NOMO-1 treated with dmso at 0.1 percent for 144 hours (cell line): Measurements from ENCODE around the gene EIF3C.
"Not testable (repeated sequence)": the region's sequence is repeated elsewhere in the genome, so short reads cannot be mapped to it uniquely, and the experiment has no call there.

Experiments
- DNase-seq: peaks from one replicate; lab custom pipeline; 2025; ENCODE audit not compliant: unreplicated experiment; lab: John Stamatoyannopoulos, UW

EIF3C gene

GRCh38 chr16:28749997-28750465, 38.8 kb downstream of the EIF3C start:
- not testable (repeated sequence) for DNase-seq

DNA sequence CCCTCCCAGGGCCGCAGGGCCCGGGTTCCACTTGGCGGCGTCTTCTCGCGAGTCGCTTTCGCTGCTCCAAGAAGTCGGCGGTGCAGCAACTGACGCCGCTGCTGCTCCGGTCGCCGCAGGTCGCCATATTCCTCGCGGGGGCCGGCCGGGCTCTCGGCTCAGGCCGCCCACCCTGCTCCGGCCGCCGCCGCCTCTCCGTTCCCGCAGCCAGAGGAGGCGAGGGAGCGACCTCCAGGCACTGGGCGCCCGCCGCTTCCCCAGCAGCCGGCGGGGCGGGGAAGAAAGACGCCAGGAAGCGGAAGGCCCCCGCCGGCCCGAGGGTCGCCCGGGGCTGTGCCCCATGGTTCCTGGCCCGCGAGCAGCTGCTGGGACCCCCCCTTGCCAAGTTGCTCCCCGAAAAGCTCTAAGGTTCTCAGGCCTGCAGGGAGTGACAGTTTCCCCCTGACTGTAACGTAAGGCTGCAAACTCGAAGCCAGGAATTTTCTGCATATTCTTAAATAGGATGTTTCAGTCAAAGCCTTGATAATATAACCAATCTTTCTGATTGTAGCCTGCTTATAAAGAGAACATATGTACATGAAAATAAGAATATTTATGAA, 39.3 kb downstream of the EIF3C start:
- not testable (repeated sequence) for DNase-seq

DNA sequence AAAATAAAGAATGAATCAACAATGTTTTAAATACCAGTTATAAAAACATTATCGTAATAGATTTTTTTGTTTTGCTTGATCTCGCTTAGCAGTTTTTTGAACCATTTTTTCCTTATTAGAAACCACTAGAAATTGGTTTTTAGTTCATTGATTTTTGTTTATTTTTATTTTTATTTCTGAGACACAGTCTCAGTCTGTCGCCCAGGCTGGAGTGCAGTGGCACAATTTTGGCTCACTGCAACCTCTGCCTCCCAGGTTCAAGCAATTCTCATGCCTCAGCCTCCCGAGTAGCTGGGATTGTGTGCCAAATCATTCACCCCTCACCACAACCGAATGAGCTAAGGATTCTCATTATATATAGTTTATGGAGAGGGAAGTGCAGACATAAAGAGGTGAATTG, 40.2 kb downstream of the EIF3C start, which contains the start of gene NPIPB9:
Gene NPIPB9 (plus strand): TSS at position 301 of the 400 bp plus-strand sequence.
- DNase-seq: not testable (repeated sequence)

GRCh38 chr16:28781697-28782096, 70.4 kb downstream of the EIF3C start:
- not testable (repeated sequence) for DNase-seq

- DNase-seq: not testable (repeated sequence)
Measured at GRCh38 chr16:28782357-28782756, 71.1 kb downstream of the EIF3C start.
